Melanocyte of skin (primary cell): ENCODE measurements around the gene RHEBL1. TPM values are rescaled to one million over a fixed set of nuclear protein-coding genes. Genes with fewer than 3 reads are reported as not detected.

Source experiments
- total RNA-seq, 2 donors: library from RNA; depleted of rRNA; stranded (reverse); fragments of >200 nt; gene quantifications; 2 replicates each; pipeline ENCODE4 v1.2.3, GENCODE V29; 2012

Gene RHEBL1, protein sequence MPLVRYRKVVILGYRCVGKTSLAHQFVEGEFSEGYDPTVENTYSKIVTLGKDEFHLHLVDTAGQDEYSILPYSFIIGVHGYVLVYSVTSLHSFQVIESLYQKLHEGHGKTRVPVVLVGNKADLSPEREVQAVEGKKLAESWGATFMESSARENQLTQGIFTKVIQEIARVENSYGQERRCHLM
- 1 to 10 TPM; 1.4 to 6.3 TPM for total RNA-seq

DNA sequence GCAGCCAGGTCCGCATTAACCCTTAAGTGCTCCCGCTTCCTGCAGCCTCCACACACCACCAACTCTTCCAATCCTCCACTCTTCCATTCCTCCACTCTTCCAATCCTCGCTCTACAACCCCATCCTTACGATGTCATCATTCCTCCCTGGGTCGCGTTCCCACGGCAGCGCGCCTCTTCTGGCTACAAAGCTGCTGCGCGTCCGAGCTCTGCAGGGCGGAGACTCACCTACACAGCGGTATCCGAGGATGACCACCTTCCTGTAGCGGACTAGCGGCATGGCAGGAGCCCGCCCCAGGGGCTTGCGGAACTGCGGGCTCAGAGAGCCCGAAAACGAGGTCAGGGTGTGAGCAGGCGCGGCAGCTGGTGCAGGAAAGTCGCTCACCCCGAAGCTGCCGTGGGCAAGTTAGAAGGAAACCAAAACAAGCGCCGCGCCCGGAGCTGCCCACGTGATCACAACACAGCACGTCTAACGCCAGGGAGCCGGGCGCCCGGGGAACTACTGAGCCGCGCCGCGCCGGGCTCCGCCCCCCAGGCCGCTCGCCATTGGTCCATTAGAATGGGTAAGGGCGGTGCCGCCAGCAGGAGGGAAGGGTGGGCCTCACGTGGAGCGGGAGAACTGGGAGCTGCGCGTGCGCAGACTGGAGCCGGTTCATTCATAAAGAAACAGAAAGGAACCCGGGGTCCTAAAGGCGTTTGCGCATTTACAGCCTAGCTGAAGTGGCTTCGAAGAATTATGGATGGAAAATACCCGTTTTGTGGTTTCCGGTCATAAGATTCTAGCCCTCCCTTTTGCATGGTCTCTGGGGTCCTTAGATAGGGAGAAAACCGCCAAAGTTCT lies at the start of gene RHEBL1:
Gene RHEBL1, minus strand, starts transcription at position 473 of the 840 bp plus-strand sequence. Its CDS starts 194 bp downstream, at position 279.

DNA sequence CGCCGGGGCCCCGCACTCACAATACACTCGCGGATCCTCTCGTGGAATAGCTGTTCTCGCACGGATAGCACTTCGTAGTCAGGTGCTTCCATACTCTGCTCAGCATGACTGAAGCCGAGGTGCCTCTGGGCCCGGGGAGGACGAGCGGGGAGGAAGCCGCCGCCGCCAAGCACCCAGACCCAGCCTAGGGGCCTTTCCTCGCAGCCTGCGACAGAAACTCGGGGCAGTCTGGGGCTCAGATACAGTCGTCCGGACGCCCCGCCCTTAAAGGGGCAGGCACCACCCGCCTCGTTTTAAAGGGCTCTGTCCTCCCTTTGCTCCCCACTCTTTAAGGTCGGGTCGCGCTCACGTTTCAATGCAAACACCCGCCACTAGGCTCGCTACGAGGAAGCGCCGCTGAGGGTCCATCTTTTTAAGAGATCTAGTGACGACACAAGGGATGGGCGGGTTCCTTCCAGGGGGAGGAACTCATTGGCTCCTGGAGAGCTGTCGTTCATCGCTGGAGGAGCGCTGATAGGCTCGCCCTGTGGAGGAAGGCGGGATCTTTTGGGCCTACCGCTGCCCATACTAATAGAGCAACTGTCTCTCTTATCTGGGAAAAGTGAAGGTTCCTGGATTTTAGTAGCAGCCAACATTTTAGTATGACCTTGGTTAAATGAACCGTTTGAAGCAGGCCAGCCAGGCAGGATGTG lies 40.8 kb upstream of the RHEBL1 start, which contains the start of gene LMBR1L:
Gene LMBR1L, minus strand, starts transcription at position 384 of the 692 bp plus-strand sequence. Its CDS starts 292 bp downstream, at position 92.

DNA sequence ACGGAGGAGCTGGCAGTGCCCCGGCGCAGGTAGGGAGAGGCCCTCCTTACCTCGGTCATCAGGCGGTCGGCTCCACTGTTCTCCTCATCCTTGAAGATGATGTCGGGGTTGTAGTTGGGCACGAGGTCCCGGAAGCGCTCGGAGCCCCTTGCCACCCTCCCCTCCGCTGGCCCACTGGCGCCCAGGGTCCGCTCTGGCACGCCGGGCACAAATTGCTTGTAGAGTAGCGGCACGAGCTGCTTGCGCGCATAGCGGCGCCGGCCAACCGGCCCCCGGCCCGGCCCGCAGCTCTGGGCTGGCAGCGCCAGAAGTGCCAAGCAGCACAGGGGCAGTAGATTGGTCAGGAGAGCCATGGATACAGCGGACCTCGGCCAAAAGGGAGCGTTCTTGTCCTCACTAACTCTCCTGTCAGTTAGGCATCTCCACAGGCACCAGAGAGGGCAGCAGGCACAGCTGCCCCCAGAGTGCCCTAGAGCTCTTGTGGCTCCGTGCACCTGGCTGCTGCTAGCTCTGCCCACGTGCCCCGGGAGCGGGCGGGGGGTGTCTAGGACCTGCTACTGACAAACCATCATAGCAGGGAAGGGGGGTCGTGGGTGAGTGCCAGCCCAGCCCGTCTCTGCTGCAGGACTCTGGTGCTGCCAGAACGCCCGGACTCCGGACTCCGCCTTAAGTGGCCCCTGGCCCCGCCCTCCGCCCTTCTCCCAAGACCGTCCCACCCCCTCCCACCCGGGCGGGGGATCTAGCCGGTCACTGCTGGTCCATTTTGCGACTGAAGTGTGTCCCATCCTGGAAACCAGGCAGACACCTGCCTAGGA lies 24.6 kb upstream of the RHEBL1 start, which contains the start of gene DHH:
Gene DHH, minus strand, starts transcription at position 642 of the 815 bp plus-strand sequence. Its CDS starts 289 bp downstream, at position 353.

DNA sequence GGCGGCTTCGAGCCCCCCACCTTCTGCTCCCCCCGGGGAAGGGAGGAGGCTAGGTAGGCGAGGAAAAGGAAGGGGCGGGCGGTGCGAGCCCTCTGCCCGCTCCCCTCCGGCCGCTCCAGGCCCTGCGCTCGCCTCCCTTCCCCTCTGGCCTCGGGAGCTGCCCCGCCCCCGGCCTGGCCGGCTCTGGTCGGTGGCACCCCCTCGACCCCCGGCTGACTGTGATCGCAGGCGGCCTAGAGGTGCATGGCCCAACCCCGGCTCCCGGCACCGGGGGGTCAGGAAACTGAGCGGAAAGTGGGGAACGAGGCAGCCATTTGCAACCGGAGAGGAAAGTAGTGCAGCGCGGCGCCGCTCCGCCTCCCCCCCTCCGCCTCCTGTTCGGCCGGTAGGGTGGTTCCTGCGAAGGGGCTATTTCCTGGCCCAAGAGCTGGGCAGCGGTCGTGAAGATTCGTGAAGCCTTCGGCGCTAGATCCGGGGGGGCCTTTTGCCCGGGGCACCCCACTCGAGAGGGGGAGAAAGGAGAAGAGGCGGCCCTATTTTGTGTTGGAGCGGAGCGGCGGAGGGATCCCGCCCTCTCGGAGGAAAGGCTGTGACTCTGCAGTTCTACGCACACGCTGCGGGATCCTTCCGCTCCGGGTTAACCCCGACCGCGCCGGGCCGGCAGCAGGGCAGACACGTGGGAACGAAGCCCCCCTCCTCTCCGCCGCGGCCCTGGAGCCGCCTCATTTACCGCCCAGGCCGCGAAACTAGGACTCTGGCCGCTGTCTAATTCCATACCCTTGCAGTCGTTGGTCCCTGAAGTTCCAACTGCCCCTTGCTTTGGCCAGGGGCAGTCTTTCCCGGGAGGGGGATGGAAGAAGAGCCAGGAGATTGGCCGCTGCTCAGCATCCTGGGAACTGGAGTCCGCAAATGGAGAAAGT lies 9.3 kb downstream of the RHEBL1 start, which contains the start of gene KMT2D:
Gene KMT2D, minus strand, starts transcription at position 558 of the 920 bp plus-strand sequence. CDS start 5,470 bp downstream, outside the sequence.

DNA sequence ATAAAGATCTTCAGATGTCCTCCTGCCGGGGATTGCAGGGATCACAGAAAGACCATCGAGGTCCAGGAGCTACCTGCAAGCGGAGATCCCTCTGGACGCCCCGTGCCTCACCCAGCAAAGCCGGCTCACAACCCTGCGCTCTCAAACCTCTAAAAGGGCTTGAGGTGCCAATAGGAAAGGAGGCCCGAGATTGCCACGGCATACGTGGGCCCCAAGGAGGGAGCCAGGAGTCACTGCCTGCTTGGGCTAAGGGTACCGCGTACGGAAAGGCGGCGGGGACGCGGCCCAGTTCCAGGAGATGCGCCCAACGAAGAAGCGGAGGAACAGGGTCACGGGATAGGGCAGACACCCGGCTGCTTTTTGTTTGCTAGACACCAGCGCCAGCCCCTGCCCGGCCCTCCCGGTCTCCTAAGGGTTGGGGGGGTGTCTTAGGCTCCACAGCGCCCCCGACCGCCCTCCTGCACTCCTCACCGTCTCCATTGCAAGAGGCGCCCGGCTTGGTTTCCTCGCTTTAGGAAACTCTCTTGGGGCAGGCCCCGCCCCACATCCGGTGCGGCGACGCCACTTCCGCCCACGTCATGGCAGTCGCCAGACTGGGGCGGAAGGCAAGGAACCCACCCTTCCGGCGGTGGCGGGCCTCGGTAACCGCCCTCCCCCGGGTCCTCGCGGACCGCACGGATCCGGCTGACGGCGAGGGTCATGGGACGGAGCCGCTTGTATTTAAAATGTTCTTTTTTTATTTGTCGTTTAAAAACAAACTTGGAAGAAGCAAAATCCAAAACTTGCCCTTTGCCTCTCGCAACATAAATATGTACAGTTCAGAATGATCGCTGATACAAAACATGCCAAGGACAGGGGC lies 51.3 kb downstream of the RHEBL1 start, which contains the start of gene PRKAG1:
Gene PRKAG1, minus strand, starts transcription at position 516 of the 859 bp plus-strand sequence. Its CDS starts 36 bp downstream, at position 480.

Other genes starting within 250 kb of the RHEBL1 start
- 10 to 100 TPM; 57.5 to 85.6 TPM for gene DDX23, start 217.8 kb downstream of the RHEBL1 start, total RNA-seq
- gene RND1, start 204.1 kb downstream of the RHEBL1 start, total RNA-seq = under 1 TPM in 1 of 2 donors, not detected in 1; 0.33 TPM
- 10 to 100 TPM in 1 of 2 donors, 1 to 10 TPM in 1; 5.5 to 16.3 TPM for gene FKBP11, start 144.5 kb downstream of the RHEBL1 start, total RNA-seq
- gene ARF3, start 112.5 kb downstream of the RHEBL1 start, total RNA-seq = 10 to 100 TPM; 65.7 to 70.3 TPM
- gene WNT10B, start 98.2 kb downstream of the RHEBL1 start, total RNA-seq = not detected
- gene WNT1, start 91.7 kb downstream of the RHEBL1 start, total RNA-seq = not detected
- gene DDN, start 70.6 kb downstream of the RHEBL1 start, total RNA-seq = under 1 TPM; under 0.01 TPM
- gene PRKAG1, start 51.2 kb downstream of the RHEBL1 start, total RNA-seq = 10 to 100 TPM; 65.7 to 72.6 TPM
- 10 to 100 TPM; 25.8 to 38.6 TPM for gene KMT2D, start 9.2 kb downstream of the RHEBL1 start, total RNA-seq
- gene DHH, start 24.8 kb upstream of the RHEBL1 start, total RNA-seq = under 1 TPM; under 0.01 to 0.33 TPM
- gene LMBR1L, start 40.9 kb upstream of the RHEBL1 start, total RNA-seq = 10 to 100 TPM; 32.3 to 42.3 TPM
- gene TUBA1B, start 61.4 kb upstream of the RHEBL1 start, total RNA-seq = 1,000 to 10,000 TPM; 1,307 to 3,075 TPM
- 100 to 1,000 TPM; 525 to 648 TPM for gene TUBA1A, start 119.1 kb upstream of the RHEBL1 start, total RNA-seq
- gene TUBA1C, start 195.1 kb upstream of the RHEBL1 start, total RNA-seq = 100 to 1,000 TPM; 341 to 945 TPM
- gene PRPH, start 225.2 kb upstream of the RHEBL1 start, total RNA-seq = not detected